ENCODE data around the gene RPSA. TPM values are rescaled to one million over a fixed set of nuclear protein-coding genes. Genes with fewer than 3 reads are reported as not detected.

RPSA gene
- total and polyA plus RNA-seq, 4 donors, result 657 to 1,968 (median 1,258) TPM

DNA sequence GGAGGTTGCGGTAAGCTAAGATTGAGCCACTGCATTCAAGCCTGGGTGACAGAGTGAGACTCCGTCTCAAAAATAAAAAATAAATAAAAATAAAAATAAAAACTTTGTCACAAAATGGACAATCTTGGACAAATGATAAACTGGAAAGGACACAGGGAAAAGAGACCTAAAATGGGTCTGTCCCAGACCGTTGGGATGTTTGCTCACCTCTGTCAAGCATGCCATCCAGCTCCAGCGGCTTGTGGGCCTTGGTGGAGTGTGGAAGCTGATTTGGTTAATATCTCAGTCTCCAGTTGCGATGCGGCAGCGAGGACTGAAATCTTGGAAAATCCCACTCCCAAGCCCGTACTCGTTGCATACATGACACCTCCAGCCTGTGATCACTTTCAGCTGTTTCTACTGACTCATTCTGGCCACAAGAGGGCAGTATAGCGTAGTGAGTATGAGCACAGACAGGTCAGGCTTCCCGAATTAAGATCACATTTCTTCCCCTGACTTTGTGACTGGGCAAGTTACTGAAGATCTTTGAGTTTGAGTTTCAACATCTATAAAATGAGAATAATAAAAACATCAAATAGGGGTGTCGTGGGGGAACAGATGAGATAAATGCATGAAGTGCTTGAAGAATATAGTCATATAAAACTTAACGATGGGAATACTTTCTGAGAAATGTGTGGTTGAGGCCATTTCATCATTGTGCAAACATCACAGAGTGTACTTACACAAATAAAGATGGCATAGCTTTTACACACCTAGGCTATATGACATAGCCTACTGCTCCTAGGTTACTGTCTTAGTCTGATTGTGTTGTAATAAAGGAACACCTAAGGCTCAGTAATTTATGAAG lies 41.3 kb downstream of the RPSA start:
- DNase-seq (peak; percentile 82 to 92 (median 89)), ATAC-seq (ENCODE audit: insufficient read depth, low FRiP score) (peak; percentile 97)
- no peak overlapping the region for H3K4me3 ChIP-seq
- peak; percentile 82 for TF ChIP-seq CTCF (IDR thresholded peaks at IDR 0.05; ENCODE audit: control extremely low read depth, extremely low read depth)
- H3K27ac ChIP-seq (ENCODE audit: low read depth in 1 of 2, low read length in 1 of 2), result no peak overlapping the region
- no peaks in the 10 kb centered on the region for H3K27me3 ChIP-seq (ENCODE audit: control insufficient read depth in 3 of 3, insufficient read depth in 3 of 3, low read length in 2 of 3)
- WGBS, 2 donors, result 25 to 28% methylated on average over 13 of the region's 13 CpGs
- no peak overlapping the region for H3K9ac ChIP-seq (ENCODE audit: insufficient read depth in 1 of 2, low read length in 2 of 2)
- no peaks in the 10 kb centered on the region for H3K36me3 ChIP-seq (ENCODE audit: control insufficient read depth in 4 of 4, insufficient read depth in 4 of 4, low read length in 4 of 4)
- no peaks in the 10 kb centered on the region for H3K9me3 ChIP-seq (ENCODE audit: control insufficient read depth in 4 of 4, insufficient read depth in 3 of 4, low read length in 3 of 4)
- H3K4me1 ChIP-seq (ENCODE audit: control insufficient read depth in 5 of 5, insufficient read depth in 5 of 5, low read length in 5 of 5), result no peaks in the 10 kb centered on the region

DNA sequence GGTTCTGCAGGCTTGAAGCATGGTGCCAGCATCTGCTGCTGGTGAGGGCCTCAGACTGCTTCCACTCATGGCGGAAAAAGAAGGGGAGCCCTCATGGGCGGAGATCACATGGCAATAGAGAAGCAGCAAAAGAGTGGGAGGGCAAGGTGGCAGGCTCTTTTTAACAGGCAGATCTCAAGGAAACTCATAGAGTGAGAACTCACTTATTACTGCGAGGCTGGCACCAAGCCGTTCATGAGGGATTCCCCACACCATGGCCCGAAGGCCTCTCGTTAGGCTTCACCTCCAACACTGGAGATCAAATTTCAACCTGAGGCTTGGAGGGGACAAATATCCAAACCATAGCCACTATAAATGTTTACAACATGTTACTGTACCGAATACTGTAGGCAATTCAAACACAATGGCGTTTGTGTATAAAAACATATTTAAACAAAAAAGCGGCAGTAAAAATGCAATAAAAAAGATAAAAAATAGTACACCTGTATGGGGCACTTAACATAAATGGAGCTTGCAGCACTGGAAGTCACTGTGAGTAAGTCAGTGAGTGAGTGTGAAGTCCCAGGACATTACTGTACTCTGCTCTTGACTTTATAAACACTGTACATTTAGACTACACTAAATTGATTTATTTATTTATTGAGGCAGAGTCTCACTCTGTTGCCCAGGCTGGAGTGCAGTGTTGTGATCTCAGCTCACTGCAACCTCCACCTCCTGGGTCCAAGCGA lies 42.1 kb downstream of the RPSA start:
- no peaks in the 10 kb centered on the region for H3K4me1 ChIP-seq (ENCODE audit: control insufficient read depth in 5 of 5, insufficient read depth in 5 of 5, low read length in 5 of 5)
- WGBS, 2 donors, result 70 to 76% methylated on average over 10 of the region's 10 CpGs
- H3K4me3 ChIP-seq, result no peak overlapping the region
- TF ChIP-seq CTCF (IDR thresholded peaks at IDR 0.05; ENCODE audit: control extremely low read depth, extremely low read depth), result no peak
- H3K9ac ChIP-seq (ENCODE audit: insufficient read depth in 1 of 2, low read length in 2 of 2), result no peak overlapping the region
- no peaks in the 10 kb centered on the region for H3K36me3 ChIP-seq (ENCODE audit: control insufficient read depth in 4 of 4, insufficient read depth in 4 of 4, low read length in 4 of 4)
- no peak overlapping the region for H3K27ac ChIP-seq (ENCODE audit: low read depth in 1 of 2, low read length in 1 of 2)
- no peaks in the 10 kb centered on the region for H3K9me3 ChIP-seq (ENCODE audit: control insufficient read depth in 4 of 4, insufficient read depth in 3 of 4, low read length in 3 of 4)
- no peak for DNase-seq
- no peaks in the 10 kb centered on the region for H3K27me3 ChIP-seq (ENCODE audit: control insufficient read depth in 3 of 3, insufficient read depth in 3 of 3, low read length in 2 of 3)
- ATAC-seq (ENCODE audit: insufficient read depth, low FRiP score), result no peak

GRCh38 chr3:39449796-39450195 lies 43.3 kb downstream of the RPSA start:
- no peak overlapping the region for H3K9ac ChIP-seq (ENCODE audit: insufficient read depth in 1 of 2, low read length in 2 of 2)
- ATAC-seq (ENCODE audit: insufficient read depth, low FRiP score), result no peak
- no peaks in the 10 kb centered on the region for H3K27me3 ChIP-seq (ENCODE audit: control insufficient read depth in 3 of 3, insufficient read depth in 3 of 3, low read length in 2 of 3)
- no peaks in the 10 kb centered on the region for H3K4me1 ChIP-seq (ENCODE audit: control insufficient read depth in 5 of 5, insufficient read depth in 5 of 5, low read length in 5 of 5)
- H3K9me3 ChIP-seq (ENCODE audit: control insufficient read depth in 4 of 4, insufficient read depth in 3 of 4, low read length in 3 of 4), result no peaks in the 10 kb centered on the region
- no peaks in the 10 kb centered on the region for H3K36me3 ChIP-seq (ENCODE audit: control insufficient read depth in 4 of 4, insufficient read depth in 4 of 4, low read length in 4 of 4)
- 64 to 80% methylated on average over 3 of the region's 3 CpGs for WGBS, 2 donors
- DNase-seq, result no peak
- TF ChIP-seq CTCF (IDR thresholded peaks at IDR 0.05; ENCODE audit: control extremely low read depth, extremely low read depth), result no peak
- no peak overlapping the region for H3K4me3 ChIP-seq
- H3K27ac ChIP-seq (ENCODE audit: low read depth in 1 of 2, low read length in 1 of 2), result no peak overlapping the region
